Muscle of leg (tissue), 11 donors: ENCODE data around the gene COL11A1. TPM values are rescaled to one million over a fixed set of nuclear protein-coding genes. Genes with fewer than 3 reads are reported as not detected.
A peak's percentile ranks its signal among the peaks of the same experiment; 100 is the strongest.
"Not testable (repeated sequence)": the region's sequence is repeated elsewhere in the genome, so short reads cannot be mapped to it uniquely, and the experiment has no call there.

Source experiments
- DNase-seq: peaks from one replicate; pipeline ENCODE4 v3.0.0; 2013
- H3K27ac ChIP-seq: one replicate; pipeline ENCODE4 v1.5.1; 2013; ENCODE audit warnings: mild to moderate bottlenecking, low read length, control low read depth
- H3K27me3 ChIP-seq: one replicate; pipeline ENCODE4 v1.6.1; 2013; ENCODE audit warnings: low read length; ENCODE audit not compliant: control insufficient read depth, insufficient read depth
- H3K36me3 ChIP-seq: one replicate; pipeline ENCODE4 v1.6.1; 2013; ENCODE audit warnings: low read length; ENCODE audit not compliant: control insufficient read depth, insufficient read depth
- H3K4me1 ChIP-seq: one replicate; pipeline ENCODE4 v1.6.1; 2013; ENCODE audit warnings: low read length; ENCODE audit not compliant: control insufficient read depth, insufficient read depth
- H3K4me3 ChIP-seq: one replicate; pipeline ENCODE4 v1.5.1; 2013; ENCODE audit warnings: low read length, control low read depth
- H3K9me3 ChIP-seq: replicated peaks from 2 replicates; pipeline ENCODE4 v1.6.1; 2013; ENCODE audit warnings: low read depth, low read length; ENCODE audit not compliant: control insufficient read depth
- WGBS: methylation state at CpG from one replicate; pipeline ENCODE4 v1.1.5; 2013; ENCODE audit warnings: missing lambda C conversion rate; ENCODE audit not compliant: insufficient coverage; 5-methylcytosine and 5-hydroxymethylcytosine counted together
- polyA plus RNA-seq, 8 donors: library from polyadenylated mRNA; unstranded; fragments of 120-200 nt; gene quantifications; one replicate each; pipeline versions ENCODE4 v1.2.1 to v1.2.3, GENCODE V29; 2013; ENCODE audit warnings: inconsistent platforms in 1 of 8, low replicate concordance in 1 of 8; ENCODE audit not compliant: insufficient read length in 8 of 8, insufficient read depth in 1 of 8
- total RNA-seq: library from RNA; stranded (reverse); fragments of 120-200 nt; gene quantifications from one replicate; pipeline ENCODE4 v1.2.4, GENCODE V29; 2013

COL11A1 gene
- total and polyA plus RNA-seq, 9 donors, result 25.0 to 576 (median 122) TPM

- H3K27ac ChIP-seq, result no peak overlapping the region
- WGBS, result 88% methylated on average over 2 of the region's 3 CpGs
- no peaks in the 10 kb centered on the region for H3K4me1 ChIP-seq
- no peak for DNase-seq
- no peaks in the 10 kb centered on the region for H3K9me3 ChIP-seq
- H3K4me3 ChIP-seq, result no peak overlapping the region
- no peaks in the 10 kb centered on the region for H3K36me3 ChIP-seq
- no peaks in the 10 kb centered on the region for H3K27me3 ChIP-seq
Observed at GRCh38 chr1:102937401-102937800, 170.9 kb downstream of the COL11A1 start.

DNA sequence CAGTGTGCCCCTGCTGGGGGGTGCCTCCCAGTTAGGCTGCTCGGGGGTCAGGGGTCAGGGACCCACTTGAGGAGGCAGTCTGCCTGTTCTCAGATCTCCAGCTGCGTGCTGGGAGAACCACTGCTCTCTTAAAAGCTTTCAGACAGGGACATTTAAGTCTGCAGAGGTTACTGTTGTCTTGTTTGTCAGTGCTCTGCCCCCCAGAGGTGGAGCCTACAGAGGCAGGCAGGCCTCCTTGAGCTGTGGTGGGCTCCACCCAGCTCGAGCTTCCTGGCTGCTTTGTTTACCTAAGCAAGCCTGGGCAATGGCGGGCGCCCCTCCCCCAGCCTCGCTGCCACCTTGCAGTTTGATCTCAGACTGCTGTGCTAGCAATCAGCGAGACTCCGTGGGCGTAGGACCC lies 175.0 kb downstream of the COL11A1 start:
- not testable (repeated sequence) for DNase-seq, H3K27me3 ChIP-seq, H3K4me1 ChIP-seq, H3K9me3 ChIP-seq, H3K36me3 ChIP-seq, H3K27ac ChIP-seq, H3K4me3 ChIP-seq
- WGBS, result no CpG with 5 or more reads among the region's 9 CpGs

DNA sequence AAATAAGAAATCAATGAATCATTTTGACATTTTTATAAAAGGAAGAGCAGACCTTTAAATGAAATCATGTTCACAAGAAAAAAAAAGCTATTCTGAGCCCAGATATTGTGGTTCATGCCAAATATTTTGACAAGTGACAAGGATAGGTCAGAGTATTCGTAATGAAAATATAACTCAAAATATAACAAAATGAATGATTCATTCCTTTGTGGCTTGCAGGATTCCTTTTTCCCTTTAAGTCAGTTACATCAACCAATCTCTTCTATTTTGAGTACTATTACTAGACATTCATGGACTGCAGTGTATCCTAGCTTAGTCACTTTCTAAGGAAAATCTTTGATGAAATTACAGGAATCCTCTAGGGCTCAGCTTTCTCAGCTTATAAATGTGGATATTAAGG lies 188.7 kb downstream of the COL11A1 start:
- H3K27ac ChIP-seq, result no peak overlapping the region
- no CpG with 5 or more reads among the region's 1 CpG for WGBS
- H3K4me1 ChIP-seq, result no peaks in the 10 kb centered on the region
- no peaks in the 10 kb centered on the region for H3K36me3 ChIP-seq
- no peak for DNase-seq
- H3K4me3 ChIP-seq, result no peak overlapping the region
- H3K9me3 ChIP-seq, result no peaks in the 10 kb centered on the region
- H3K27me3 ChIP-seq, result no peaks in the 10 kb centered on the region

DNA sequence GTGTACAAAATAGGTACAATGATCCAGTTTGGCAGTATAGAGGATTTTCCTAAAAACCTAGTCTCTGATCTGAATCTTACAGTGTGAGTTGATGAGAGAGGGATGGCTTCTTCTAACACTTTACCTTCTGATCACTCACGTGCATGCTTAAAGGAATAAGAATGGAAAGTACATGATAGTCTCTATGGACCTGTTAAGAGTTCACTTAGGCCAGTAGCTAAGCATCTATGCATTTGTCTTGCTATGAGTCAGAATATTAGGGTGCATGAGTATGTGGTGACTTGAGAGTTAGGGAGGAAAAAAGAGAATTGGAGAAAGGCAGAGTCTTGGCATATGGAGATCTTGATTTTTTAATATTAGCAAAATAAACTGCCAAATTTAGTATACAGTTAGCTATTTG lies 206.3 kb downstream of the COL11A1 start:
- WGBS, result no CpG with 5 or more reads among the region's 1 CpG
- no peaks in the 10 kb centered on the region for H3K36me3 ChIP-seq
- no peak overlapping the region for H3K27ac ChIP-seq
- DNase-seq, result peak; percentile 55
- no peaks in the 10 kb centered on the region for H3K9me3 ChIP-seq
- H3K4me1 ChIP-seq, result no peaks in the 10 kb centered on the region
- H3K4me3 ChIP-seq, result no peak overlapping the region
- no peaks in the 10 kb centered on the region for H3K27me3 ChIP-seq

GRCh38 chr1:102899935-102900334 lies 208.4 kb downstream of the COL11A1 start:
- no peak overlapping the region for H3K4me3 ChIP-seq
- H3K9me3 ChIP-seq, result no peaks in the 10 kb centered on the region
- WGBS, result no CpG with 5 or more reads among the region's 3 CpGs
- no peaks in the 10 kb centered on the region for H3K4me1 ChIP-seq
- H3K27ac ChIP-seq, result no peak overlapping the region
- no peak for DNase-seq
- no peaks in the 10 kb centered on the region for H3K36me3 ChIP-seq
- no peaks in the 10 kb centered on the region for H3K27me3 ChIP-seq

DNA sequence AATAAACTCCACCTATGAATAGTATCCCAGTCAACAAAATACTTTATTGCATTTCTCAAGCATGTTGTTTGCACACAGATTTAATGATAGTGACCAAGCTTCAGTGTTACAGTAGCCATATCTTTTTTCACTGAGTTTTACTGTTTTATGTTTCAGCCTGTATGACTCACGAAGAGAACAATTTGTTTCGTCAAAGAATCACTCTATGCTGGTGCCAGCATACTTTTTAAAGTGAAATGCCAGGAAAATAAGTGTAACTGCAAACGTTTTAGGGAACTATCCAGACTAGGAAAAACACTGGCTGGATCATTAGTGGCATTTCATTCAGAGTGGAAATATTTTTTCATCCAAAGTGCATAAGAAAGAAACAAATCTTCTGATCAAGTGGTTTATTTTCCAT lies 210.8 kb downstream of the COL11A1 start:
- Histone ChIP-seq H3K9me3 (no peaks in the 10 kb centered on the region), H3K27me3 (no peaks in the 10 kb centered on the region), H3K36me3 (no peaks in the 10 kb centered on the region), H3K4me1 (no peaks in the 10 kb centered on the region), H3K4me3 (no peak overlapping the region), H3K27ac (peak overlapping the region; percentile 37)
- DNase-seq, result peak; percentile 90
- WGBS, result 40% methylated on average over 1 of the region's 3 CpGs

DNA sequence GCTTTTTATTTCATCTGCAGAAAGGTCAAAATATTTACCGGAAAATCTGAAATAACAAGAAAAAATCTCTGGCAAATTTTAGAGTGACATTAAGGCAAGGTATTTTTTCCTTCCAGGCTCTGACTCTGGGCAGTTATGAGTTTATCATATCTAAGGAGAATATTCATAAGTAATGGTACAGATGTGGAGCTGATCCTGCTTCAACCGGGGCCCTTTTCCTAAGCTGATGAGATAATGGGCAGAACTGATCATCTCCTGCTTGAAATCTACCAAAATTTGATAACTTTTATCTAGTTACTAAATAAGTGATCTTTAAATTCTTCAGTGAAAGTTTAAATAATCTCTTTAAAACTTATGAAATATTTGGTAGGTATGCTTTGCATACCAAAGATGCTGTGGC lies 211.6 kb downstream of the COL11A1 start:
- Histone ChIP-seq H3K4me1 (no peaks in the 10 kb centered on the region), H3K4me3 (no peak overlapping the region), H3K36me3 (no peaks in the 10 kb centered on the region), H3K9me3 (no peaks in the 10 kb centered on the region), H3K27me3 (no peaks in the 10 kb centered on the region), H3K27ac (peak overlapping the region; percentile 37)
- peak; percentile 49 for DNase-seq
- no CpG with 5 or more reads among the region's 2 CpGs for WGBS

- no peak for DNase-seq
- Histone ChIP-seq H3K36me3 (no peaks in the 10 kb centered on the region), H3K9me3 (no peaks in the 10 kb centered on the region), H3K4me3 (no peak overlapping the region), H3K27me3 (no peaks in the 10 kb centered on the region), H3K4me1 (no peaks in the 10 kb centered on the region), H3K27ac (no peak overlapping the region)
- WGBS, result no CpG with 5 or more reads among the region's 5 CpGs
Observed at GRCh38 chr1:102896286-102896685, 212.0 kb downstream of the COL11A1 start.

GRCh38 chr1:102891868-102892625 lies 216.3 kb downstream of the COL11A1 start:
- DNase-seq, result peak; percentile 54
- no peaks in the 10 kb centered on the region for H3K4me1 ChIP-seq
- H3K36me3 ChIP-seq, result no peaks in the 10 kb centered on the region
- WGBS, result no CpG with 5 or more reads among the region's 4 CpGs
- no peaks in the 10 kb centered on the region for H3K9me3 ChIP-seq
- H3K4me3 ChIP-seq, result no peak overlapping the region
- no peaks in the 10 kb centered on the region for H3K27me3 ChIP-seq
- H3K27ac ChIP-seq, result no peak overlapping the region

- H3K4me1 ChIP-seq, result no peaks in the 10 kb centered on the region
- H3K27ac ChIP-seq, result no peak overlapping the region
- DNase-seq, result no peak
- H3K9me3 ChIP-seq, result no peaks in the 10 kb centered on the region
- H3K36me3 ChIP-seq, result no peaks in the 10 kb centered on the region
- H3K27me3 ChIP-seq, result no peaks in the 10 kb centered on the region
- no peak overlapping the region for H3K4me3 ChIP-seq
- 60% methylated on average over 1 of the region's 4 CpGs for WGBS
Observed at GRCh38 chr1:102886638-102887037, 221.7 kb downstream of the COL11A1 start.

DNA sequence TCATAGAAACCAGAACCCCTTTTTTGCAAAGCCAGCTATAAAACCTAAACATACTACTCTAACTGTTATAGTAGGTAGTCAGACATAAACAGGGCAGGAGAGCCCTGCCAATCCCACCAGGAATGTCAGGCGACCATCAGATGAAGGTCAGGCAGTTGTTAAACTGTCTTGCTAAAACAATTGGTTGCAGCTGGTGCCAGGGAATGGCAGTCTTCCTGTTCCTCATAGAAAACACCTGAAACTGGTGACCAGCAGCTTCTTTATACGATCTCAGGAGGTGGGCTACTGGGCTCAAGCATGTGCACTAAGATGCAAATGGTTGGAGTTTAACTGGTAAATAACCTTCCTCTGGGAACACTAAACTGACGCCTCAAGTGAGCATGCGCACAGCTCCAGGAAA lies 224.1 kb downstream of the COL11A1 start:
- Histone ChIP-seq H3K27ac (no peak overlapping the region), H3K9me3 (no peaks in the 10 kb centered on the region), H3K4me1 (no peaks in the 10 kb centered on the region), H3K27me3 (no peaks in the 10 kb centered on the region), H3K36me3 (no peaks in the 10 kb centered on the region), H3K4me3 (no peak overlapping the region)
- no peak for DNase-seq
- WGBS, result 63% methylated on average over 3 of the region's 4 CpGs
